NCI-H2029 (cell line): ENCODE measurements around the gene C3orf18.
"Not testable (repeated sequence)": the region's sequence is repeated elsewhere in the genome, so short reads cannot be mapped to it uniquely, and the experiment has no call there.

Experiments used
- DNase-seq: peaks from one replicate; lab custom pipeline; 2025; lab: John Stamatoyannopoulos, UW

Gene C3orf18

DNA sequence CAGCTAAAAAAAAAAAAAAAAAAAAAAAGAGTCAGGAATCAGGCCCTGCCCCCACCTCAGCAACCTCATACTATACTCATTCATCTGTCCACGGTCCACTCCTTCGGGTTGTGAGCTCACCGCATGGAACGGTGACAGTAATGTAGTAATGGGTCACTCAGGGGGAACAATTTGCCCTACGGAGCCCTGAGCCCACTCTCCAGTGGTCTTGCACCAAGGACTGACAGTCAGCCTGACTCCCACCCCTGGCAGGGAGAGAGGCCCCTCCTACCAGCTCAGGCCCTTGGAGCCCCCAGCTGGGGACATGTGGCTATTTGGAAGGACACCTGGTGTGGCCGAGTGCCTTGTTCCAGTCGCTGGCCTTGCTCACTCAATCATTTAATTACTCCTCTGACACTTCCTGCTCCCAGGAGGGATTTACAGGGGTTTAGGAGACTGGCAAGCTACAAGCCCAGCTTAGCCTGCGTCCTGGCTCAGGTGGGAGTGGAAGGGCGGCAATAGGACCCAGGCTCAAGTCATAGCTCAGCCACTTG lies 44.2 kb downstream of the C3orf18 start:
- no peak for DNase-seq

DNA sequence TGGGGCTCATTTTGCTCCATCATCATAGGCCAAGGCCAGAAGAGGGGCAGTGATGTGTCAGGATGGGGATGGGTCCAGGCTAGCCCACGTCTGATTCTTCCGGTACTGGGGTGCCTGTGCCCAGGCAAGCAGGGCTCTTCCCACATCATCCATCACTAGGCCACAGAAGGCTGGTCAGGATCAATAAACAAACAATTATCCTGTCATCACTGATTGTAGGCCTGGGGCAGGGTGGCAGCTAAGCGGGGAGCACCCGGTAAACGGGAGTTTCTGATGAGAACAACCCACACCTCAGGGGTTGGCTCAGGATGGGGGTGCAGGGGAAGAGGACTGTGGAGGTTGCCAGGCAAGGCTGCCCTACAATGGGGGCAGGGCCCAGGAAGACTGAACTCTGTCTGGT lies 46.0 kb downstream of the C3orf18 start:
- no peak for DNase-seq

DNA sequence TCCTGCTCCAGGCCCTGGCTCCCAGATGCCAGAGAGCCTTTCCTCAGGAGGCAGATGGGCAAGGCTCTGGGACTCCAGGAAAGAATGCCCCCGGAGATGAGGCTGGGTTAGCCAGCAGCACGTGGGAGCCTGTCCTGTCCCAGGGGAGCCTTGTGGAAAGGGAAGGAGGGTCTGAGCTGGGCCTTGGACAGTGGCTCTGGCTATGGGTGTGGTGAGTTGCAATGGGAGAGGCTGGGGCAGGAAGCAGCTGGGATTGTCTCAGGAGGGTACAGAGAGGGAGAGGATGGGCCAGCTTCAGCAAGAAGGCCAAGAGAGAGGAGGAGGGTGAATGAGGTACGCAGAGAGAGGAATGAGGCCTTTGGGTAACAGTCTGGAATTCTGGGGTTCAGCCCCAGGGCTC lies 46.7 kb downstream of the C3orf18 start:
- no peak for DNase-seq

DNA sequence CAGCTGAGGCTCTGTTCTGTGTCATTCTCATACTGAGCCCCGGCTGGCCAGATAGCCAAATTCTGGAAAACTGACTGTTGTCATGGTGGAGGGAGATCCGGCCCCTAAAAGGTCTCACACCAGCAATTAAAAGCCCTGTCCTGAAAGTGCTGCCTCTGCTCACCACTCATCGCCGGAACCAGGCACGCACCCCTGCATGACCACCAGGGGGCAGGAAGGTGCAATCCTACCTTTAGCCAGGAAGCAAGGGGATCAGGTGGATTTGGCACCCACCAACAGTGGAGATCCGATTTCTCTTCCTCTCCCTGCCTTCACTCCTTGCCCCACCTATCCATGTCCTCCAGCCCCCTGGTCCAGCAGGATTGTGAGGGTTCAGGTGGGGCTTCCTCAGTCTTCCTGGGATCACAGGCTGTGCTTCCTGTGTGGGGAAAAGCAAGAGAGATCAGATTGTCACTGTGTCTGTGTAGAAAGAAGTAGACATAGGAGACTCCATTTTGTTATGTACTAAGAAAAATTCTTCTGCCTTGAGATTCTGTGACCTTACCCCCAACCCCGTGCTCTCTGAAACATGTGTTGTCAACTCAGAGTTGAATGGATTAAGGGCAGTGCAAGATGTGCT lies 48.0 kb downstream of the C3orf18 start:
- DNase-seq = peak; percentile 44

DNA sequence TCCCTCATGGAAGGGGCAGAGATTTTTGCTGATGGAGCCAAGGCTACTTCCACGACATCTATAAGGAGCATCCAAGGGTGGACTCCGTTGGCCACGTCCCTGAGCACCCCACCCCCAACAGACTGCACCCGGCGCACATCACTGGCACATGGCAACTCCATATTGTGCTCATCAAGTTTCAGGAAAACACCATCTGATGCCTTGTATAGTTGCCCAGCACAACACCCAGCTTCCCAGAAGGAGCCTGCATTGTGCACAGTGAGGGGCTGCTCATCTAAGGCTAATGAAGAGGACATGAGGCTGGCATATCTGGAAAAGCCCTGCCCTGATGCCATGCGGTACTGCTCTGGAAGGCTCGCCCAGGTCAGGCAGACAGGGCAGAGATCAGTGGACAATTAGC lies 49.1 kb downstream of the C3orf18 start:
- no peak for DNase-seq

DNA sequence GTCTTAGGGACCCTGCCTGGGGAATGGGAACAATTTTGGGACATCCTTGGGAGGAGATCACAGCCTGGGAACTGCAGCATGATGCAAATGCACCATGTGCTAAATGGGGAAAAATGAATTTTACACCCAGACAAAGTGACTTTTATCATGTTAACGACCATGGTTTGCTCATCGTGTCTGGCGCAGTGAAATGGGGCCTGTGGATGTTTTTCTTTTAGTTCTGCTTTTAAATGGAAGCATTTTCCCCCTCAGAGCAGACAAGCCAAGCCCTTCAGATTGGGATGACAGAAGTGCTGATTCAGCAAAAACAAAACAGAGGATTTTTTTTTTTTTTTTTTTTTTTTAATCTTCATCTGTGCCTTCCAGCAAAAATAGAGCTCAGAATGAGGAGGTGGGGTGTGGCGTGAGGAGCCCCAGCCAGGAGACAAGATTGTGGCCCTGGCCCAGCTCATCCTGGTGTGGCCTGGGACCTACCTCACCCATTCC lies 49.8 kb downstream of the C3orf18 start:
- no peak for DNase-seq

DNA sequence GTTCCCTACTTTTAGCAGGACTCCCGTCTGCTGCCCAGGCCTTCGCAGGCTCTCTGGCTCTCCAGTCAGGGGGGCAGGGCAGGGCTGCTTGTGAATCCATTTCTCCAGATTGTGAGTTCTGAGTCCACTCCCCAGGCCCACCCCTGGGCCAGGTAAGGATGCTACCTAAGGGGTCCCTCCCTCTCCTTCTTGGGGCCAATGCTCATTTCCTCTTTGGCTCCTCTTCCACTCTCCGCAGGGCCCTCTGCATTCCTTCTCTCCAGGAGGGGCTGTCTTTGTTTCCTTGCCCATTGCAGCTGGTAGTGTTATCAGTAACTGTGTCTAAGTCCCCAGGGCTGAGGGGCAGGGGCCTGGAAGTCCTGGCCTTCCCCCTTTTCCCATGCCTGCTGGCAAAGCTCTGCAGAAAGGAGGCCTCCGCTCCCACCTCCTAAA lies 51.1 kb downstream of the C3orf18 start:
- no peak for DNase-seq

DNA sequence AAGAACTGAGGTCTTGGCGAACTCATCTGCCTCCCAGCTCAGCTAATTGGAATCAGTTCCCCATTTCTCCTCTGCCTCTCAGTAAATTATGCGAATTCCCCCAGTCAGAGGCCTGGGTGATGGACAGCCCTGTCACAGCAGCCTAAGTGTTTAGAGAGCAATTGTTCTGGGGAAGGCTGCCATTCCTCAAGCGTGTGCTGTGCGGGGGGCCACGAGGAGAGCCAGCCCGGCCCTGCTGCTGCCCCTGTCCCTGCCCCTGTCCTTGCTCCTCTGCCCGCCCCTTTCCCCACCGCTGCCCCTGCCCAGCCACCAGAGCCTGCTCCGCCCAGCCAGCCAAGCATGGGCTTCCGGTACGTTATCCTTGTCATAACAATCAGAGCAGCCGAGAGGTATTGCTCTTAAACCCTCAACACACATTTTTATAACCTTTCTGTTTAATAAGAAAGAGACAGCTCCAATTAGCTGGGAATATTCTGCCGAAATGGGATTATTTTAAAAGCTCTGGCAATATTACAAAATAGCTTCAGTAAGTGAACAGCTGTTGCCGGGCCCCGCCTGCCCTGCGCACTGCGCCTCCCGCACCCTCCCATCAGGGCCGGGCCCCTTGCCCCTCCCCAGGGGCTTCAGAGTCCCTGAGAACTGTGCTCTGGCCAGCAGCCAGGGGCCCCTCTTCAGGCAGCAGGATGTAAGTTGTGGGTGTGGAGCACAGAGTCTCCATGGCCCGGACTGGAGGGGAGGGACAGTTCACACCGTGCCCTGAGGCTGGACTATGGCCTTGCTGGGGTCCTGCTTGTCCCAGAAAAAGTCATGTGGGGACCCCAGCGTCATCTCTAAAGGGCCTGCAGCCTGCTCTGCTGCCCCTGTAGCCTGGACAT lies 51.7 kb downstream of the C3orf18 start:
- no peak for DNase-seq

DNA sequence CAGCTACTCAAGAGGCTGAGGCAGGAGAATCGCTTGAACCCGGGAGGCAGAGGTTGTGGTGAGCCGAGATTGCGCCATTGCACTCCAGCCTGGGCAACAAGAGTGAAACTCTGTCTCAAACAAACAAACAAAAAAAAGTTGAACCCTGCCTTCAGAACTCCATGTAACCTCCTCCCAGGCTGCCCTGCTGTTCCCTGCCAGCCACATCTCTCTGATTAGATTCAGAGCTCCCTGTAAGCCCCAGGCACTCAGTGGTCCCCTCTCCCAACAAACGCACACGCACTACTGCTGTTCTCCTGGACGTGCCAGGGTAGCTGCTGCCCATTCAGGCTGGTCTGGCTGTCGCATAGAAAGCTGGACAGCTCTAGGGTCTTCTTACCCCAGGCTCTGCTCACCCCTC lies 54.6 kb downstream of the C3orf18 start:
- not testable (repeated sequence) for DNase-seq

DNA sequence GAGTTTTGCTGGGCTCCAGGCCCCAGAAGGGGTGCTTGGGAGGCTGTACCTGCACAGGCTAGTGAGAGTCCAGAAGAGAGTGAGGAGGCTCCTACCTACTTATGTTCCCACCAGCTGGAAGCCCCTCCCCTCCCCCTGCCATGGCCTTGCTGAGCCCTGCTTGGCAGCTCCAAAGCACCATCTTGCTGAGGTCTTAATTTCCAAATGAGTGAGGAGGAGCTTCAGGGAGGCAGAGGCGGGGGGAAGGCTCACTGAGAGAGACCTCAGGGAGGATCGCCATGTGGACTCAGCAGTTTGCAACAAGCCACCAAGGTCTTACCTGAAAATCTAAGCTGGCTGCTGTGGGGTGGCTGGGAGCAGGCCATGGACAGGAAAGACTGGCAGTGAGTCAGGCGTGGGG lies 55.4 kb downstream of the C3orf18 start:
- DNase-seq = no peak

DNA sequence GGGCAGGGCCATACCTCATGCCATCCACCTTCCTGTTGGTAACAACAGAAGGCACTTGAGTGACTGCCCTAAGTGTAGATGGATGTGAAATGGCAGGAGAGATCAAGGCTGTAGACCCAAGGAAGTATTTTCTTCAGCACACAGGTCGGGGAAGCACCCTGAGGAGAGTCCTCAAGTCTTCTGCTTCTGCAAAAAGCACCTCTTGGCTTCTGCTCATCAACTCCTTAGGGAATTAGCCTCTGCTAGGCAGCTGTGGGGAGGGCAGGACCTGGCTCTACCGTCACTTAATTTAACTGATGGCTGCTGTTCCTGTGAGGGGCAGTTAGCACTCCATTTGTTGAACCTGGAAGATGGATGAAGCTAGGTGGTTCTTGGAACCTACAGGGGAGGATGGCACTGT lies 57.2 kb downstream of the C3orf18 start:
- DNase-seq = no peak

DNA sequence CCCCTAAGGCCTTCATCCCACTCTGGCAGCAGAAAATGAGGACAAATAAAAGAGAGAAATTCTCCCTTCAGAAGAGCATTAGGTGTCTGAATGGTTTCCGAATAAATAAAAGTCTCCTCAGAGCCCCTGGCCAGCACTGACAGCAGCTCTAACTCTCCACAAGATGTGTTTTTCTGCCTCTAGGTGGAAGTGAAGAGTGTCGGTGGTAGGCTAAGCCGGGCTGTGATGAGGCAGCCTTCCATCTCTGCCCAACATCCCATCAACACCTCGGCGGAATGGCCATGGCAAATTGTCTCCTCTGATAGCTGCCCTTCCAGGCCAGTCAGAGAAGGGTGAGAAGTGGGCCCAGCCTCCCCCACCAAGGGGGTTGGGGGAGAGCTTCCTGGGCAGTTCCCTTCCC lies 57.8 kb downstream of the C3orf18 start:
- DNase-seq = no peak

DNA sequence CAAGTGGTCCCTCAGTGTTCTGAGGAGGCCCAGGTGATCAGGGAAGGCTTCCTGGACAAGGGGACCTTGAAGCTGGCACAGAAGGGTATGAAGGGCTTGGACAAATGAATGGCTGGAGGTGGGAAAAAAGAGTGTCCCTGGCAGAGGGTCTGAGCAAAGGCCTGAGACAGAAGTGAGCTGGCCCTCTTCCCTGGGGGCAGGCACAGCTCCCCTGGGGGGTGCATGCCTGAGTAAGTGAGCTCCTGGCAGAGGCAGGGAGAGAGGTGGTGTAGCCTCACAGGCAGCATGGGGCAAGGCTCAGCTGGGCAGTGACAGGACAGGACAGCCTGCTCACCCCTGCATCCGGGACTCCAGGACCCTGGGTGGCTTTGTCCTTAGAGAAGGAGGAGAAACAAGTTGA lies 58.7 kb downstream of the C3orf18 start:
- no peak for DNase-seq
